G401 (cell line): ENCODE data around the gene TTC23L. TPM values are rescaled to one million over a fixed set of nuclear protein-coding genes. Genes with fewer than 3 reads are reported as not detected.
"Not testable (repeated sequence)": the region's sequence is repeated elsewhere in the genome, so short reads cannot be mapped to it uniquely, and the experiment has no call there.

Experiments
- DNase-seq: peaks from one replicate; pipeline ENCODE4 v3.0.0-alpha.2; 2015; ENCODE audit warnings: low spot score
- in situ Hi-C: cut with HindIII; loops from 2 replicates; pipeline ENCODE4 v1.10.0; 2016; ENCODE audit warnings: low sequenced_read_pairs, mixed read lengths
- total RNA-seq: library from RNA; depleted of rRNA; stranded (reverse); fragments of >200 nt; shearing (Covaris generic); gene quantifications from 2 replicates; pipeline ENCODE4 v1.2.3, GENCODE V29; 2014

The TTC23L gene
- total RNA-seq, 1 experiment from 2014 or later = not detected

DNA sequence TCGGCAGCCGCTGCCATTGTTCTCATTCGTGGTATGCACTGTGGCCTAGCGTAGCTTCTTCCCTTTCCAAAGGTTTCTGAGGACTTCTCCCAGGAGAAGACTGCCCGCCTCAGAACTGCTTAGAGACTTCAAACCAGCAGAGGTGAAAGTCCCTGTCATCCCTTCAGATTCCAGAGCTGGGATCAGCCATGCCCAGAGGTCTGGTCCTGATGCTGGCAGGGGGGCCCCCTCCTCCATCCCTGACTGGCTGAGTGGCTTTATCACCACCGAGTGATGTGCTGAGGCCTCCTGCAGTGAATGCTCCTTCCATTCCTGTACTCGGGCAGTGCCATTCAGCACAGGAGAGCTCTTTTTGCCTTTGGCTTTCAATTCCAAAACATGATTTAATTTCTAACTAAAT lies 8.1 kb upstream of the TTC23L start:
- in situ Hi-C loops, DNase-seq: not testable (repeated sequence)

DNA sequence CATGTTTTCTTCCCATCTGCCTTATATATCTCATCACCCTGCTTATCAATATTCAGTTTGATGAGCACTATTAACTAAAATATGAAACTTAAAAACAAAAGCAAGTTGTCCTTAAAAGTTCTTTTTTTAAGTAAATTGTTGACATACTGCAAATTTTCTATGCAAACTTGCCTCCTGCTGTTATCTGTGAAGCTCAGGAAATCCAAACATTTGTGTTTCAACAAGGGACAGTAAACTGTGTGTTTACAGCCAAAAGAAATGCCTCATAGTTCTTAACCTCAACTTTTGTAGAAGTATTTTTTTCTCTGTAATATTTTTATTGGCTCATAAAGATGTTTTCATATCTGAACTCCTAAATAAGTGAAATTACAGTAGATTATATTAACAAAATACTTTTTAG lies 7.7 kb upstream of the TTC23L start:
- in situ Hi-C loops = no loop called here
- DNase-seq = no peak

DNA sequence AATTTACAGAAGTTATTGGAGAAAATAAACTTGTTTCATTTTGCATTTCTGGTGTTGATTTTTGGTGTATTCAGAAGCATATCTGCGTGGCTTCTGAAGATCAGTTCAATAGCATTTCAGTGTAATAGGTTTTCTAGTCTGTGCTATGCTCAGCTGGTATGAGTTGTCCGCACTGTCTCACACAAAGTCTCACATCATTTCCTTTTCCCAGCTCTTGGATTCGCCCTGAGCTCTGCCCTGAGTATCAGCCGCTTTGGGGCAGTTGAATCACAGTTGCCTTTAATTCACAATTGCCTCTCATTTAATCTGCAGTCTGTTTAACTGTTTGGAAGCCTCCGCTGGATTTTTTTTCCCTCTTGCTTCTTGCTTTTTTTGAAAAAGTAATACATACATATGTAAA lies 6.4 kb upstream of the TTC23L start:
- DNase-seq = no peak
- in situ Hi-C loops = no loop called here

DNA sequence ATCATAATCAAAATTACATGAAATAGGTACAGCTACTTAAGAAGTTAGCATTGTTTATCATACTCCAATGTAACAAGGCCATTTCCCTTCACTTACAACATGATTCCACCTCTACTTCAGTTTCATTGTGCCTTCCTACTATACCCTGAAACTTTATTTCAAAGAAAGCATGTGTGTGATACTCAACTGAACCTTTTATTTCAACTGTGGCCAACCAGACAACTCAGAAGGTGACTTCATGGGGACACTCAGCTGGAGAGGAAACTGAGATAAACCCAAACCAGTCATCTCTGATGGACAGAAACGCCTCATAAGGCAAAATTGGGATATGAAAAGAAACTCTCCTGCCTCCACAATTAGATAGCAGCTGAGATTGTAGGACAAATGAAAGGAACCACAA lies 5.9 kb upstream of the TTC23L start:
- in situ Hi-C loops = no loop called here
- DNase-seq = no peak

DNA sequence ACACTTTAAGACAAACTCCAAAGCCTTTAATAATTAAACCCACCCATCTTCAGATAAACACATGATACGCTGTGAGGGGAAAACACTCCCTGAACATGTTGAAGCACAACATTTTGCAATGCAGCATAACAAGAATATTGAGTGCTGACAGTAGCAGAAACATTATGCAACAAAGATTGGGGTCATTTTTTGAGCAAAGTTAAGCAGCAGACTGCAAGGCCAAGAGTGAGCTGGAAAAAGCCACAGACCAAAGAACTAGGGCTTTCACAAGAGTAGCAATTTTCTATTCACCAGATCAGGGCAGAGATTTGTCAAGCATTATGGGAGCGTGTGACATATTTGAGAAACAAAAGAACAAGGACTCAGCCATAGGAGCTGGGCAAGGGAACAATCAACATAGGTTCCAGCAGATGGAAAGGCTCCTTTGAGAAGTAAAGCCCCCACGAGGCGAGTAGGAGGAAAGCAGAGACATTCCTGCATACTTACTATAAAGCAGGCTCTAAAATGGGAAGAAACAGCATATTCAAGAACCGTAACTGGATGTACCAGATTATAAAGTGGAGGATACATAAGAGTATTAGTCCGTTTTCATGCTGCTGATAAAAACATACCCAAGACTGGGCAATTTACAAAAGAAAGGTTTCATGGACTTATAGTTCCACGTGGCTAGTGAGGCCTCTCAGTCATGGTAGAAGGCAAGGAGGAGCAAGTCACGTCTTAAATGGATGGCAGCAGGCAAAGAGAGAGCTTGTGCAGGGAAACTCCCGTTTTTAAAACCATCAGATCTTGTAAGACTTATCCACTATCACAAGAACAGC lies 4.8 kb upstream of the TTC23L start:
- peak; percentile 7 for DNase-seq

GRCh38 chr5:34834794-34835089 lies 4.2 kb upstream of the TTC23L start:
- in situ Hi-C loops = no loop called here
- no peak for DNase-seq

More for the DNA sequence above, 4.8 kb upstream of the TTC23L start:
- in situ Hi-C loops = no loop called here

DNA sequence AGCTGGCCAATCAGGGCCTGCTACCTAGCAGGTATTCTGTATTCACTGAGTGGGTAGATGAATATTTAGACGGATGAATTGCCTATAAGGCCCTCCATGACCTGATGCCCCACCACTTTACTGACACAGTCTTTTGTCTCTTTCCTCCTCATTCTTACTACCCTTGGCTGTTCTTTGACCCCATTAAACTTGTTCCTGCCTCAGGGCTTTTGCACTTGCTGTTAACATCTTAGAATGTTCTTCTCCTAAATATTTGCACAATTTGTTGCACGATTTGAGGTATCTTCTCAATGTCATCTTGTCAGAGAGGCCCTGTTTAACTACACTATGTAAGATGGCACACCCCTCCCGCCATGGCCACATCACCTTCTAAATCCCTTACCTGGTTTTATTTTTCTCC lies 3.3 kb upstream of the TTC23L start:
- in situ Hi-C loops = no loop called here
- no peak for DNase-seq

DNA sequence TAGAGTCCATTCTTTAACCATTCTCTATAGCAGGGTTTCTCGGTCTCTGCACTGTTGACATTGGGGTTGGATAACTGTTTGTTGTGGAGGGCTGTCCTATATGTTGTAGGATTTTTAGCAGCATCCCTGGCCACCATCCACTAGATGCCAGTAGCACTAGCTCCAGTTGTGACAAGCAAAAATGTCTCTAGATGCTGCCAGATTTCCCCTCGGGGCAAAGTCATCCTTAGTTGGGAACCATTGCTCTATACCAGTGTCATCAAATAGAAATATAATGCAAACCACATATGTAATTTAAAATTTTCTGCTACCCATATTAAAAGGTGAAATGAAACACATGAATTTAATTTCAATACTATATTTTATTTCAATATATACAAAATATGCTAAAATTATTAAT lies 2.9 kb downstream of the TTC23L start:
- DNase-seq = no peak
- in situ Hi-C loops = no loop called here

DNA sequence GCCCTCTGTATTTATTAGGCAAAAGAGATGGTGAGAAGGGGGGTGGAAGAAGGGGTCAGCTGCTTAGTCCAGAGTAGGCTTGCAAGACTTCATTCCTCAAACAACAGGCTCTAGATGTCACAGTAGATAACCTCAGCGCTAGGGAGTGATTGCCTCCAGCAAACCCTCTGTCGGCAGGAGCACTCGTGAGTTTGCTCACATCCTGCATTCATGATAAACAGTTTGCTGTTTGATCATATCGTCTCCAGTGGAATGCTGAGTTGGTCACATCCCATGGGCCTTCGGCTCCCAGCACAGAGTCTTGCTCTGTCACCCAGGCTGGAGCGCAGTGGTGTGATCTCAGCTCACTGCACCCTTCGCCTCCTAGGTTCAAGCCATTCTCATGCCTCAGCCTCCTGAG lies 3.6 kb downstream of the TTC23L start:
- no peak for DNase-seq
- in situ Hi-C loops = no loop called here

DNA sequence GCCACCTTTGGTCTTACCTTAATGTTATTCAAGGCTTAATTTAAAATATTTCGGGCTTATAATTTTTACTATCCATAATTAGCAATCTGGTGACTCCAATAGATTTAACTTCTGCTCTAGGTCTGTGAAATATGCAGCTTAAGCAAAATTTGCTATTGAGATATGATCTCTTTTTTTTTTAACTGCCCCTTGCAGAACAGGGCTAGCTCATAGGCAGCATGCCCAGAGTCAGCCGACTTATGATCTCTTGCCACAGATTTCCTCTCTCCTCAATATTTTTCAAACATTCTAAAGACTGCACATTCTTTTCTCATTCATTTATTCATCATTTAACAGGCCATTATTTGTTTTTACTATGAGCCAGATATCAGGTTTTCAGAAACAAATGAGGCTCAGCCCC lies 4.5 kb downstream of the TTC23L start:
- in situ Hi-C loops = no loop called here

DNA sequence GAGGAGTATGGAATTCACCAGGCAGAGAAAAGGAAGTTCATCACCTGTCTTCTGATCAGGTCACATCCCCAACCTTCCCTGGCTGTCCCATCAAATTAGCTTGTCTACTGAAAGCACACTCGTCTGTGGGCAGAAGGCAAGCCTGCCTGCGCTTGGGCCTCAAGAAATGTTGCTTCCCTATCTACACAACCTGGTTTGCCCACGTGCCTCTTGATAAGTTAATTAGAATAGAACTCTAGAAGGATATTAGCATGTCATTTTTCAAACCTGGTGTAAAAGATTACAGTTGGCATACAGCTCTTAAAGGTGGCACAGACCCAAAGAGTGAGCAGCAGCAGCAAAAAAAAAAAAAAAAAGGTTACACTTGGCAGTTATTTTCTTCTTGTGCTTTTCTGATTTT lies 5.1 kb downstream of the TTC23L start:
- in situ Hi-C loops = no loop called here

More for the DNA sequence above, 4.5 kb downstream of the TTC23L start:
- no peak for DNase-seq

DNA sequence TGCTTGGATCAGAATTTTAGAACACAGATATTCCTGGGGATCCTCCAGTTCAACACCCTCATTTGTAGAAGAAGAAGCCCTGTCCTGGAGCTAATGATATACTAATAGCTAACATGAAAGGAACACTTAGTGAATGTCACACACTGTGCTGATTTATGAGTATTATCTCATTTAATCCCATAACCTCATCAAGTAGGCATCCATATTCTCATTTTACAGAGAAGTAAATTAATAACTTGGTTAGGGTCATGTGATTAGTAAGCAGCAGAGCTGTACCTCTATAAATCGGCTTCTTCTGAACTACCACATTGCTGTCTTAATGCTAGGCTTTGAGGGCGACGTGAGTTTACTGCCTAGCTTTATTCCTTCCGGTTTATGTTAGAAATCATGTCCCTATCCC lies 6.0 kb downstream of the TTC23L start:
- in situ Hi-C loops = no loop called here
- no peak for DNase-seq

More for the DNA sequence above, 5.1 kb downstream of the TTC23L start:
- DNase-seq = no peak

DNA sequence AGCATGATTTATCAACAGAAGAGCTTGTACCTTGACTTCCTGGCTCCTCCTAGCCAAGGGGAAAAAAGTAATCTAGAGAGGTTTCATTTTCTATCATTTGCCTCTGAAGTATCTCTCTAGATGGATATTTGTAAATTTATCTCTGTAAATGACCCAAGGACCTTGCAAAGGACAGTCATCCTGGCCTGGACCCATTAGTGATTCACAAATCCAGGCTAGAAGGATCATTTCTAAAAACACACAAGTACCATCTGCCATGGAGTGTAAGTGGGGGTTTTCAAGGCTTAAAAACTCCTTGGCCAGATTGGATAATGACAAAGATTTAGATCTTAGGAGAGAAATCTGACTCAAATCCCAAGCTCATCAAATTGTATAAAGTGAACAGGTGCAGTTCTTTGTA lies 8.1 kb downstream of the TTC23L start:
- in situ Hi-C loops = no loop called here
- no peak for DNase-seq

- DNase-seq = no peak
- in situ Hi-C loops = no loop called here
Observed at GRCh38 chr5:34847552-34847951, 8.6 kb downstream of the TTC23L start.

DNA sequence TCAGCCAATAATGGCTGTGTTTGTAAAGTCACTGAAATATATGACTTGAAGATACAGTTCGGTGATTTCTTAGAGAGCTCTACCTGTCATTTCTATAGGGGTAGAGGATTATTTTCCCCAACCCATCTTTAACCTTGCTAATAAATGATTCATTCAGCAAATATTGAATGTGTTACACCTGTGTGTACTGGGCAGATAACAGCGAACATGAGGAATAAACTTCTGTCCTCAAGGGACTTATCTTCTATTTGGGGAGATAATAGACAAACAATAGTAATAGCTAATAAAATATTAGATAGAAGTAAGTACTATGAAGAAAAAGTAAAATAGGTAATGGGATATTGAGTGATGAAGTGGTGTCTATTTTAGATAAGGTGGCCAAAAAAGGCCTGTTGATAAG lies 9.3 kb downstream of the TTC23L start:
- in situ Hi-C loops = no loop called here
- no peak for DNase-seq

- in situ Hi-C loops = no loop called here
- DNase-seq = no peak
Observed at GRCh38 chr5:34849253-34849652, 10.3 kb downstream of the TTC23L start.

- in situ Hi-C loops = no loop called here
Observed at GRCh38 chr5:34854459-34855174, 15.7 kb downstream of the TTC23L start.

GRCh38 chr5:34857161-34857560 lies 18.2 kb downstream of the TTC23L start:
- in situ Hi-C loops = no loop called here
- DNase-seq = no peak

More at GRCh38 chr5:34854459-34855174, 15.7 kb downstream of the TTC23L start:
- DNase-seq = no peak

GRCh38 chr5:34857894-34858293 lies 18.9 kb downstream of the TTC23L start:
- in situ Hi-C loops = no loop called here
- DNase-seq = no peak

DNA sequence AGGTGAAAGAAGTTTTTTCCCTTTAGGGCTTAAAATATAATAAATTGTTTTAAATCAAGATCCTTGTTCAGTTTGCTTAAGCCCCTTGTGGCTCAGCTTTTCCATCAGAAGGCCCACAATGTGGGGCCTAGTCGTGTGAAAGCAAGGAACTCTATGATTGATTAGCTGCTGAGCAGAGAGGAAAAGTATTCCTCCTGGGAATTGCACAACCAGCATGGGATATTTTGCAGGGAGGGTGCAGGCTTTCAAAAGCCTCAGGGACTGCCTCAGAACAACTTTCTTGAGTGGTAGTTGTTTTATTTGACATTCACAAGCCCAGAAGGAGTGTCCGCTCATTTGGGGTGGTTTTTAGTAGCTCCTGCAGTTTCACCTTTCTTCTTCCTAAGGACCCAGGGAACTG lies 19.8 kb downstream of the TTC23L start:
- in situ Hi-C loops = no loop called here
- no peak for DNase-seq

GRCh38 chr5:34859253-34859652 lies 20.3 kb downstream of the TTC23L start:
- DNase-seq = no peak
- in situ Hi-C loops = no loop called here
